HG03457 (cell line): ENCODE results near the gene LRRC37A3.
"Not testable (repeated sequence)": the region's sequence is repeated elsewhere in the genome, so short reads cannot be mapped to it uniquely, and the experiment has no call there.

Source experiments
- ATAC-seq: cut with Tn5 transposase; IDR thresholded peaks from one replicate; pipeline ENCODE4 v1.9.1; 2021; ENCODE audit warnings: moderate number of reproducible peaks; ENCODE audit not compliant: unreplicated experiment

LRRC37A3 gene

GRCh38 chr17:64837018-64837761 is 82.1 kb downstream of the LRRC37A3 start:
- ATAC-seq: peak; percentile 91

- ATAC-seq: peak; percentile 15
Observed at GRCh38 chr17:64836623-64837017, 82.7 kb downstream of the LRRC37A3 start.

DNA sequence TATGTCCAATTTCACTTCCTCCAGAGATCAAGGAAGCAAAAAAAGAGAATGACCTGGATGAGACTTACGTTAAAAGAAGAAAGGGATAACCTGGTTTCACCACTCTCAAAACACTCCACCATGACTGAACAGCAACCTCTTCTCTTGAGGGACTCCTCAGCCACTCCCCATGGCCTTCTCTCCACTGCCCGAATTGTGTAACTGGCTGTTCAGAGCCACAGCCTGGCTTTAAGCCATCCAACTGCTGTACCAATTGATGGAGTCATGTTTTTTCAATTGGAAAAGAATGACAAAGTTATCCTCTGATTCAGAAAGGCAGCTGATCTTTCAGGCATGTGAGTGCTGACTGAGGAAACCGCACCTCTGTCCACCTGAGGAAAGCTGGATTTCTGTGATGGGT is 85.2 kb downstream of the LRRC37A3 start:
- not testable (repeated sequence) for ATAC-seq

- not testable (repeated sequence) for ATAC-seq
Observed at GRCh38 chr17:64830631-64831040, 88.6 kb downstream of the LRRC37A3 start.

- ATAC-seq: not testable (repeated sequence)
Observed at GRCh38 chr17:64829824-64830630, 89.3 kb downstream of the LRRC37A3 start.

DNA sequence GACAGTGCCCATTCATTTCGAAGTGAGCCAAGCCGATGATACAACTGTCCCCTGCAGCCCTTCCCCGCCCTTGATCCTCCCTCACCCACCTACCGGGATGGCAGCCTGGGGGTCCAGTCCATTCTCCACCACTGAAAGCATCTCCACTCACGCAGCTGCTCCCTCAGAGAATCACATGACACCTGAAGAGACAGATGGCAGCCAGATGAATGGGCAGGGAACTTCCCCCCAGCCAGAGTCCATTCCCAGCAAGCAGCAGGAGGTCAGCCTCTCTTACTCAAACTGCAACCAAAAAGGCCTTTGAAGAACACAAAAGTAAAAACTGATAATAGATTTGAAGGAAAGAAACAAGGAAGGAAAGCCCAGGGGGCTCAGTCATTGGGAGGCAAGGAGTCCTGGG is 90.2 kb downstream of the LRRC37A3 start:
- not testable (repeated sequence) for ATAC-seq

DNA sequence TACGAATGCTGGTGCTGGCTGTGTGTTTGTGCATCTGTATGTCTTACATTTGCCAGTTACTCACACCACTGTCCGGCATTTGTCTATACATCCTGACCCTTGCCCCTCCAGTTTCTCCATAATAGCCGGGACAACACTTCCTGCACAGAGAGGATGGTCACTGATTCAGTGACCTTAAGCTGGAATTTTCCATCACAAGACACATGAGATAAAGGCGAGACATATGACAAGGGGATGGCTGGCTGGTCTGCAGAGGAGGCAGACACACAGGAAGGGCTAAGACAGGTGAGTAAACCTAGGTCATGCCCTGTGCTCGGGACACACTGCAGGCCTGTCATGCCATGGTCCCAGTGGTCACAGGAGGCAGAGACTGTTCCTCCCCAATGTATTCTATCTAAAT is 100.4 kb downstream of the LRRC37A3 start:
- not testable (repeated sequence) for ATAC-seq

GRCh38 chr17:64815833-64816198 is 103.5 kb downstream of the LRRC37A3 start:
- ATAC-seq: not testable (repeated sequence)

DNA sequence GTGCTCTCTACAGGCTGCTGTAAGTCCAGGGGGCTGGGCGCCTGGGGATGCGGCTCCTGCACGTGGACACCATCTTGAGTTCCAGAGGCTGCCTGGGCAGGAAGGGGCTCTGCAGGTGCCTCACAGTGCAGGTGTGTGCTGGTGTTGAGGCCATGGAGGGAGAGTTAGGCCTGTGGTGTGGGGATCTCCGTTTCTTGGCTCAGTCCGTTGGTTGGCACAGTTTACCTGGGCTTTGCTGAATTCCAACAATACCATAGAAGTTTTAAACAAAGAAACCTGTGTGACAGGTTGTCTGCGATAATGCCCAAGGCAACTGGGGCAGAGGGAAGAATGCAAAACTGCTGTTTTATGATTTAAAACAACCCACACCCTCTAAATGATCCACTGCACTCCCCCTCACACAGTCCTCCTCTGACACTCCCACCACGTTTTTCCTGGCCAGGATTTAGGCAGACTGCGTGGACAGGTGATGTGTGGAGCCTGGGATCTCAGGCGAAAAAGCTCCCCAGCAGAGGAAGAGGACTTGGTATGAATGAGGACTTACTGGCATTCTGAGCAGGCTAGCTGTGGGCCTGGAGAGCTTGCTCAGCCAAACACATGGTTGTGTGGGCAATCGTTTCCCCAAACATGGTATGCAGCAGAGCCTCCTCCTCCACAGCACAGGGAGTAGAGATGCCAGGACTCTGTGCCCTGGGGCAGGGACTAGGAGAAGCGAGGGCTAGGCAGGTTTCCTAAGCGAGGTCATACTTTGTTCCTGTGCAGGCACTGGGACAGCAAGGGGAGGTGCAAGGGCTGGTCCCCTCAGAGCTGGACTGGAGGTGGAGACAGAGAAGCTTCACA is 104.1 kb downstream of the LRRC37A3 start:
- not testable (repeated sequence) for ATAC-seq

GRCh38 chr17:64808178-64808977 is 110.9 kb downstream of the LRRC37A3 start:
- ATAC-seq: peak; percentile 71
